Diencephalon (tissue), 1 donor: ENCODE data around the gene SYNCRIP. TPM values are rescaled to one million over a fixed set of nuclear protein-coding genes. Genes with fewer than 3 reads are reported as not detected.

Source experiments
- small RNA-seq: library from RNA; depleted of rRNA; stranded (forward); fragments of <200 nt; gene quantifications from one replicate; pipeline ENCODE3, GENCODE V24; 2014
- total RNA-seq: library from RNA; depleted of rRNA; stranded (reverse); fragments of >200 nt; gene quantifications from one replicate; pipeline ENCODE4 v1.2.3, GENCODE V29; 2014

SYNCRIP gene
- total RNA-seq, result 88.3 TPM

GRCh38 chr6:85642774-85643536, at the start of gene SYNCRIP:
TSS of gene SYNCRIP (minus strand) at chr6:85642886. CDS start at chr6:85641439, 1,447 bp downstream.

GRCh38 chr6:85593438-85594196, 49.1 kb downstream of the SYNCRIP start, which contains the start of gene SNX14:
TSS of gene SNX14 (minus strand) at chr6:85593858. CDS start at chr6:85593718, 140 bp downstream.

Small RNA genes lying within 50 kb of the gene (small RNA-seq; reads per million reads assigned to genes)
- gene SNORD50B, result not detected

Other genes with a start within 250 kb of the SYNCRIP start
- gene NT5E, start 192.8 kb downstream of the SYNCRIP start, total RNA-seq, result 14.5 TPM
- gene SNX14, start 49.0 kb downstream of the SYNCRIP start, total RNA-seq, result 174 TPM